NCI-H2196 (cell line): ENCODE measurements around the gene HSFX1.
"Not testable (repeated sequence)": the region's sequence is repeated elsewhere in the genome, so short reads cannot be mapped to it uniquely, and the experiment has no call there.

ENCODE experiments used
- DNase-seq: peaks from one replicate; lab custom pipeline; 2025; ENCODE audit not compliant: unreplicated experiment; lab: John Stamatoyannopoulos, UW

The HSFX1 gene

GRCh38 chrX:149773768-149774167, at the start of gene HSFX1:
Gene HSFX1, plus strand, starts transcription at chrX:149774068. Its CDS starts 614 bp downstream, at chrX:149774682.
- DNase-seq: not testable (repeated sequence)

GRCh38 chrX:149727308-149727707, 46.6 kb upstream of the HSFX1 start:
- DNase-seq: not testable (repeated sequence)

GRCh38 chrX:149742269-149742668, 31.6 kb upstream of the HSFX1 start:
- not testable (repeated sequence) for DNase-seq

- not testable (repeated sequence) for DNase-seq
These were observed 27.4 kb upstream of the HSFX1 start for GRCh38 chrX:149746390-149747007.

- no peak for DNase-seq
These were observed 16.4 kb upstream of the HSFX1 start for GRCh38 chrX:149757206-149758067.

GRCh38 chrX:149758068-149758714, 15.7 kb upstream of the HSFX1 start:
- no peak for DNase-seq

- DNase-seq: not testable (repeated sequence)
These were observed 15.2 kb upstream of the HSFX1 start for GRCh38 chrX:149758715-149759078.

- DNase-seq: no peak
These were observed 14.0 kb upstream of the HSFX1 start for GRCh38 chrX:149759824-149760223.

GRCh38 chrX:149760965-149761364, 12.9 kb upstream of the HSFX1 start:
- DNase-seq: no peak

GRCh38 chrX:149761858-149762674, 11.8 kb upstream of the HSFX1 start:
- DNase-seq: not testable (repeated sequence)

GRCh38 chrX:149762696-149763614, 10.9 kb upstream of the HSFX1 start:
- DNase-seq: no peak

- not testable (repeated sequence) for DNase-seq
These were observed 3.5 kb upstream of the HSFX1 start for GRCh38 chrX:149770344-149770743.

GRCh38 chrX:149773026-149773425, 842 bp upstream of the HSFX1 start:
- not testable (repeated sequence) for DNase-seq

- not testable (repeated sequence) for DNase-seq
These were observed 4.1 kb downstream of the HSFX1 start for GRCh38 chrX:149777999-149778398.

- not testable (repeated sequence) for DNase-seq
These were observed 7.9 kb downstream of the HSFX1 start, which contains the start of gene MAGEA9 for GRCh38 chrX:149781727-149782126. Gene MAGEA9, plus strand, starts transcription at chrX:149781930. Its CDS starts 4,281 bp downstream, at chrX:149786211.

GRCh38 chrX:149795531-149795930, 21.7 kb downstream of the HSFX1 start:
- DNase-seq: not testable (repeated sequence)

GRCh38 chrX:149799095-149799714, 25.3 kb downstream of the HSFX1 start:
- no peak for DNase-seq

- no peak for DNase-seq
These were observed 26.1 kb downstream of the HSFX1 start for GRCh38 chrX:149799938-149800337.

GRCh38 chrX:149803458-149804062, 29.7 kb downstream of the HSFX1 start:
- no peak for DNase-seq
